ENCODE data around the gene SLAMF1.

SLAMF1 gene

DNA sequence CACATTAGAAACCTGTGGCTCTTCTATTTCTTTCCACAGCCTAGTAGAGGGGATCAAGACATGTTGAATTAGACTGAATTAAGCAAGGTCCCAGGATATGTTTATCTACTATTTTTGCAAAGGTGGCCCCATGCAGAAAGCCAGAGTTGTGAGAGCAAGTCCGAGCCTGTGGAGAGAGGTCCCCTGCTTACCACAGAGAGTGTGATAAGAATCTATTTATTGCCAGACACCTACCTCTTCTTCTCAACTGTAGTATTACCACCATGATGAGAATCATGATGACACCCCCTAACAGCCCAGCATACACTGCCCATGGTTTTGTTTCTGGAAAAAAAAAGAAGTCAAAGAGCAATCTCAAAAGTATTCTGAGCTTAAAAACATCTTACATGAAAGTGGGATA lies 23.0 kb downstream of the SLAMF1 start:
- Histone ChIP-seq H3K4me2 (ENCODE audit: low read length) (no peak overlapping the region), H3K27me3 (ENCODE audit: low read depth, low read length) (no peaks in the 10 kb centered on the region), H3K4me1 (ENCODE audit: low read length) (peaks cover 69% of the 10 kb centered on the region), H3K79me2 (ENCODE audit: low read length) (no peaks in the 10 kb centered on the region), H4K20me1 (ENCODE audit: insufficient read depth, low read length) (no peaks in the 10 kb centered on the region), H3K4me3 (ENCODE audit: low read length) (no peak overlapping the region), H3K9me3 (ENCODE audit: insufficient read depth, low read length) (no peaks in the 10 kb centered on the region), H3K36me3 (replicated peaks; ENCODE audit: low read depth, low read length) (no peaks in the 10 kb centered on the region), H3K9ac (ENCODE audit: low read length) (no peak overlapping the region), H2AFZ (ENCODE audit: low read depth, low read length) (0 out of 2 replicates have a peak overlapping the region, but pooled peaks have one; percentile 16), H3K27ac (ENCODE audit: low read length) (no peak overlapping the region)
- TF ChIP-seq, protein P1, sequence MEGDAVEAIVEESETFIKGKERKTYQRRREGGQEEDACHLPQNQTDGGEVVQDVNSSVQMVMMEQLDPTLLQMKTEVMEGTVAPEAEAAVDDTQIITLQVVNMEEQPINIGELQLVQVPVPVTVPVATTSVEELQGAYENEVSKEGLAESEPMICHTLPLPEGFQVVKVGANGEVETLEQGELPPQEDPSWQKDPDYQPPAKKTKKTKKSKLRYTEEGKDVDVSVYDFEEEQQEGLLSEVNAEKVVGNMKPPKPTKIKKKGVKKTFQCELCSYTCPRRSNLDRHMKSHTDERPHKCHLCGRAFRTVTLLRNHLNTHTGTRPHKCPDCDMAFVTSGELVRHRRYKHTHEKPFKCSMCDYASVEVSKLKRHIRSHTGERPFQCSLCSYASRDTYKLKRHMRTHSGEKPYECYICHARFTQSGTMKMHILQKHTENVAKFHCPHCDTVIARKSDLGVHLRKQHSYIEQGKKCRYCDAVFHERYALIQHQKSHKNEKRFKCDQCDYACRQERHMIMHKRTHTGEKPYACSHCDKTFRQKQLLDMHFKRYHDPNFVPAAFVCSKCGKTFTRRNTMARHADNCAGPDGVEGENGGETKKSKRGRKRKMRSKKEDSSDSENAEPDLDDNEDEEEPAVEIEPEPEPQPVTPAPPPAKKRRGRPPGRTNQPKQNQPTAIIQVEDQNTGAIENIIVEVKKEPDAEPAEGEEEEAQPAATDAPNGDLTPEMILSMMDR (IDR thresholded peaks at IDR 0.05; ENCODE audit: low read depth, low read length) = no peak
- TF ChIP-seq EZH2phosphoT487 (IDR thresholded peaks at IDR 0.05; ENCODE audit: low read depth) = no peak

GRCh38 chr1:160623227-160623633 lies 23.6 kb downstream of the SLAMF1 start:
- no peak overlapping the region for H3K9ac ChIP-seq (ENCODE audit: low read length)
- H3K4me3 ChIP-seq (ENCODE audit: low read length) = no peak overlapping the region
- H3K9me3 ChIP-seq (ENCODE audit: insufficient read depth, low read length) = no peaks in the 10 kb centered on the region
- no peaks in the 10 kb centered on the region for H3K36me3 ChIP-seq (replicated peaks; ENCODE audit: low read depth, low read length)
- no peaks in the 10 kb centered on the region for H4K20me1 ChIP-seq (ENCODE audit: insufficient read depth, low read length)
- H3K27ac ChIP-seq (ENCODE audit: low read length) = no peak overlapping the region
- TF ChIP-seq, protein P1 (IDR thresholded peaks at IDR 0.05; ENCODE audit: low read depth, low read length) = no peak
- TF ChIP-seq EZH2phosphoT487 (IDR thresholded peaks at IDR 0.05; ENCODE audit: low read depth) = no peak
- H3K79me2 ChIP-seq (ENCODE audit: low read length) = no peaks in the 10 kb centered on the region
- H3K27me3 ChIP-seq (ENCODE audit: low read depth, low read length) = no peaks in the 10 kb centered on the region
- H3K4me1 ChIP-seq (ENCODE audit: low read length) = peaks cover 69% of the 10 kb centered on the region
- no peak overlapping the region for H3K4me2 ChIP-seq (ENCODE audit: low read length)
- H2AFZ ChIP-seq (ENCODE audit: low read depth, low read length) = no peak overlapping the region

DNA sequence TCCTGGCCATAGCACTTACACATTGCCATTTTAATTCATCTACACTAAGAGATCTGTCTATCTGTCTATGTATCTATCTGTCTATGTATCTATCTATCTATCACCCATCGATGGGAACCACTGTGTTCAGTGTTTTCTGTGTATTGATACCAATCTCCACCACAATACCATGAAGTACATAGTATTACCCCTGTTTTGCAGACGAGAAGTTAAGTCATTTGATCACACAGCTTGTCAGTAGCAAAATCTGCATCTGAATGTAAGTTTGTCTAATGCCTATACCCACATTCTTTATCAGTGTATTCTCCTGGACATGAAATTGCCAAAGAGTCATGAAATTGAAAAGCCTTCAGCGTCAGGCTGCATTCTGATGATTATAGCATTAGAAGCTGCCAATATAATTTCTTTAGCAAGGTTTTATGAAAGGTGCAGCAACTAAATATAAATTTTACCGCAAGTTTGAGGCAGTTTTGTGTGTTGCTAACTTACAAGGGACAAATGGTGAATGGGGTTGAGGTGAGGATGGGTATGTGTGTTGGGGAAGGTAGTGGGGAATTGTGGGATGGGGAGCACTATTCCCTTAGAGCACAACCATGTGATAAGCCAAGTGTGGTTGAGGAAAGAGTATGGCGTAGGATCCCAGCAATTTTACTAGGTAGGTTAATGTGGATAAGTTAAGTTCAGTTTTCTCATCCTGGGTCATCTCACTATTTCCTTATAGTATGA lies 24.2 kb downstream of the SLAMF1 start:
- H3K27ac ChIP-seq (ENCODE audit: low read length) = no peak overlapping the region
- no peaks in the 10 kb centered on the region for H3K79me2 ChIP-seq (ENCODE audit: low read length)
- no peak overlapping the region for H3K4me2 ChIP-seq (ENCODE audit: low read length)
- no peaks in the 10 kb centered on the region for H4K20me1 ChIP-seq (ENCODE audit: insufficient read depth, low read length)
- no peak overlapping the region for H3K9ac ChIP-seq (ENCODE audit: low read length)
- H3K4me1 ChIP-seq (ENCODE audit: low read length) = peaks cover 64% of the 10 kb centered on the region
- H3K9me3 ChIP-seq (ENCODE audit: insufficient read depth, low read length) = no peaks in the 10 kb centered on the region
- H3K27me3 ChIP-seq (ENCODE audit: low read depth, low read length) = no peaks in the 10 kb centered on the region
- no peak overlapping the region for H2AFZ ChIP-seq (ENCODE audit: low read depth, low read length)
- H3K36me3 ChIP-seq (replicated peaks; ENCODE audit: low read depth, low read length) = no peaks in the 10 kb centered on the region
- TF ChIP-seq EZH2phosphoT487 (IDR thresholded peaks at IDR 0.05; ENCODE audit: low read depth) = no peak
- TF ChIP-seq, protein P1 (IDR thresholded peaks at IDR 0.05; ENCODE audit: low read depth, low read length) = no peak
- no peak overlapping the region for H3K4me3 ChIP-seq (ENCODE audit: low read length)

- Histone ChIP-seq H3K4me1 (ENCODE audit: low read length) (peaks cover 56% of the 10 kb centered on the region), H2AFZ (ENCODE audit: low read depth, low read length) (no peak overlapping the region), H3K9me3 (ENCODE audit: insufficient read depth, low read length) (no peaks in the 10 kb centered on the region), H3K79me2 (ENCODE audit: low read length) (no peaks in the 10 kb centered on the region), H3K4me2 (ENCODE audit: low read length) (peak overlapping the region; percentile 31), H3K9ac (ENCODE audit: low read length) (no peak overlapping the region), H3K36me3 (replicated peaks; ENCODE audit: low read depth, low read length) (no peaks in the 10 kb centered on the region), H3K4me3 (ENCODE audit: low read length) (0 out of 2 replicates have a peak overlapping the region, but pooled peaks have one; percentile 3), H3K27ac (ENCODE audit: low read length) (no peak overlapping the region), H4K20me1 (ENCODE audit: insufficient read depth, low read length) (no peaks in the 10 kb centered on the region), H3K27me3 (ENCODE audit: low read depth, low read length) (no peaks in the 10 kb centered on the region)
- no peak for TF ChIP-seq EZH2phosphoT487 (IDR thresholded peaks at IDR 0.05; ENCODE audit: low read depth)
- TF ChIP-seq, protein P1 (IDR thresholded peaks at IDR 0.05; ENCODE audit: low read depth, low read length) = no peak
These were observed 25.0 kb downstream of the SLAMF1 start for GRCh38 chr1:160621633-160622413.
